GM19043 (cell line): ENCODE data around the gene NUDT22.
A peak's percentile ranks its signal among the peaks of the same experiment; 100 is the strongest.

Source experiments
- ATAC-seq: cut with Tn5 transposase; IDR thresholded peaks from one replicate; pipeline ENCODE4 v1.9.1; 2021; ENCODE audit warnings: low read depth; ENCODE audit not compliant: unreplicated experiment

The NUDT22 gene, protein sequence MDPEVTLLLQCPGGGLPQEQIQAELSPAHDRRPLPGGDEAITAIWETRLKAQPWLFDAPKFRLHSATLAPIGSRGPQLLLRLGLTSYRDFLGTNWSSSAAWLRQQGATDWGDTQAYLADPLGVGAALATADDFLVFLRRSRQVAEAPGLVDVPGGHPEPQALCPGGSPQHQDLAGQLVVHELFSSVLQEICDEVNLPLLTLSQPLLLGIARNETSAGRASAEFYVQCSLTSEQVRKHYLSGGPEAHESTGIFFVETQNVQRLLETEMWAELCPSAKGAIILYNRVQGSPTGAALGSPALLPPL

DNA sequence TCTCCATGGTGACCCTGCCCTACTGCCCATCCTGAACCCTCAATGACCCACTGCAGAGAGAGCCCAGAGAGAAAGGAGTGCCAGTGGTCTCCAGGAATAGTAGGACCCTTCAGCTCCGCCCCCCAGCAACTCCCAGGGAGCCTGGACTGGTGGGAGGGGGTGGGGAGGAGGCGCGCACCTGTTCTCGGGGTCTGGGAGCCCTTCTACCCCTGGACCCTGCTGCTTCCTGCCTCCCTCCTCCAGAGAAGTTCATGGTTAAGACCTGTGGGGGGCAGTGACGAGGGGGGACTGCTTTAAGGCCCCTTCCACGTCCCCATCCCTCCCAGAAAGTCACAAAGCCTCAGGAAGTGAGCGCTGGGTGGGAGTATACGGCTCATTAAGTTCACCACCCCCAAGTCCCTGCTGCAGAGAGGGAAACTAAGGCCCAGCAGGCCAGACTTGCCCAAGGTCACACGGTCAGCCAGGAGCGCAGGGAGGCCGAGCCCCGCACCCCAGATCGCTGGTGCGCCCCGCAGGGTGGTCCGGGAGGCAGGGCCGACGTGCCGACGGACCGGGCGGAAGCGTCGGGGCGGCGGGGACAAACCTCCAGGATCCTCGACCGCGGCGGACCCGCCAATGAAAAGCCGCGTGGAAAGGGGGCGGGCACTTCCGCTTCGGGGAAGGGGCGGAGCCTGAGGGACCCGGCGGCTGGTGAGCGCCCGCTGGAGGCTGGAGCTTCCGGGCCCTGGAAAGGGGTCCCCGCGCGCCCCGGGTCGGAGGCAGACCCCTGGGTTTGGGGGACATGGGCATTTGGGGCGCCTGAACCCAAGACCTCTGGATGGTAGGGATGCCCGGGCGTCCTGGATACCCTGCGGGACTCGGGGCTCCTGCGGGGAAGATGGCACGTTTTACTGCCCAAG, at the start of gene NUDT22, which contains the start of gene TRPT1:
Gene NUDT22, plus strand, starts transcription at position 667 of the 899 bp plus-strand sequence. CDS start 379 bp downstream, outside the sequence.
Gene TRPT1, minus strand, starts transcription at position 579 of the 899 bp plus-strand sequence. Its CDS starts 326 bp downstream, at position 253.
- peak; percentile 39 for ATAC-seq

DNA sequence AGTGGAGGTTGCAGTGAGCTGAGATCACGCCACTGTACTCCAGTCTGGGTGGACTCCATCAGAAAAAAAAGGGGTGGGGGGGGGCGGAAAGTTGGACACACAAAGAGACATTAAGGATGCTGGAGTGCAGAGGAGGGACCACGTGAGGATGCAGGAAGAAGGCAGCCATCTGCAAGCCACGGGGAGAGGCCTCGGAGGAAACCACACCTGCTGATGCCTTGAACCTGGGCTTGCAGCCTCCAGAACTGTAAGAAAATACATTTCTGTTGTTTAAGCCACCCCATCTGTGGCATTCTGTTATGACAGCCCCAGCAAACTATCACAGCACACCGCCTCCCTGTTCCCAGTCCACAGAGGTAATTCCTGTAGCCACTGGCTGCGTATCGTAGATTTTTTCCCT, 49.3 kb upstream of the NUDT22 start:
- ATAC-seq, result no peak

DNA sequence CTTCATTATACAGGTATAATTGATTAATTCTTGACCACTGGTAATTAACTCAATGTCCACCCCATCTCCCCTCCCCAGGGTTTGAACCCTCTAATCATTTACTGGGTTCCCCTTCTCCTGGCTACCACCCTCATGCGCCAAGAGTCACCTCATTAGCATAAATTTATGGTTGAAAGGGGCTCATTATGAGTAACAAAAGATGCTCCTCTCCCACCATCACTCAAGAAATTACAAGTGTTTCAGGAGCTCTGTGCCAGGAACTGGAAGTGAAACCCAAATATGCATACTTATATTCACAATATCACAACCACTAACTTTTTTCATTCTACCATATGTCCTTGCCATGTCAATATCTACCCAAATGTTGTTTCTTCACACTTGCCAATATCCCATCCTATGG, 47.9 kb upstream of the NUDT22 start:
- ATAC-seq, result no peak

DNA sequence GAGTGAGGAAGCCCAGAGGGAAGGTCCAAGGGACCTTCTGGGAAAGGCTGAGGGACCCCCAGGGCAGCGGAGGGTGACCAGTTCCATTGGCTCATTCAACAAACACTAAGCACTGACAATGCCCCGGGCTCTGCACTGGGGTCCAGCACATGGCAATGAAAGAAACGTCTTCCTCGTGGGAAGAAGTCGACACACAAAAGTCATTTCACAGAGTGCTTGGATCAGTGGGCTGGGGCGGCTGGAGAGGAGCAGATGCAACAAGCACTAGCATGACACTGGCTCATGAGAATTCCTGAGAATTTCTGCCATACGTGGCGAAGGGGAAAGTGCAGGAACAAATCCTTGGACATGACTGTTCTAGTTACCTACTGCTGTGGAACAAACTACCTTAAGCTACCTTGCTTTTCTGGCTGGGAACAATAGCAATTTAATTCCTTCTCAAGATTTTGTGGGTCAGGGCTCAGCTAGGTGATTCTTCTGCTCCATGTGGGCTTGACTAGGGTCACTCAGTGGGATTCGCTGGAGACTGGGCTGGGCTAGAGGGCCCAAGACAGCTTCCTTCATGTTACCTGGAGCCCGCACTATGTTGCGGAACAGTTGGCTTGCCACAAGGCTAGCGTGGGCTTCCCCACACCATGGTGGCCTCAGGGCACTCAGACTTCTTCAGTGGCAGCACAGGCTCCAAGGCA, 47.0 kb upstream of the NUDT22 start:
- ATAC-seq, result no peak

DNA sequence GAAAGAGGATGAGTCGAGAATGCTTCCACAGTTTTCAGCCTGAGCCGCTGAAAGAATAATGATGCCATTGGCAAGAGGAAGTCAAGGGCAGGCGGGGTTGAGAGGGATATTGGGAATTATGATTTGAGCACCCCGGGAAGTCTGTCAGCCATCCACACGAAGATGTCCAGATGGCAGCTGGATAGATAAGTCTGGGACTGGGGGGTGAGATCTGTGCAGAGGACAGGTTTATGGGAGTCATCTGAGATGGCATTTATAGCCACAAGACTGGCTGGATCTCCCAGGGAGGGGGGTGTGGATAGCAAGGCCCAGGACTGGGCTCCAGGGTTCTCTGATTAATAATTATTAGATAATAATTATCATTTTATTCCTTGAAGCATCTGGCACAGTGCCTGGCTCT, 45.2 kb upstream of the NUDT22 start:
- ATAC-seq, result no peak

DNA sequence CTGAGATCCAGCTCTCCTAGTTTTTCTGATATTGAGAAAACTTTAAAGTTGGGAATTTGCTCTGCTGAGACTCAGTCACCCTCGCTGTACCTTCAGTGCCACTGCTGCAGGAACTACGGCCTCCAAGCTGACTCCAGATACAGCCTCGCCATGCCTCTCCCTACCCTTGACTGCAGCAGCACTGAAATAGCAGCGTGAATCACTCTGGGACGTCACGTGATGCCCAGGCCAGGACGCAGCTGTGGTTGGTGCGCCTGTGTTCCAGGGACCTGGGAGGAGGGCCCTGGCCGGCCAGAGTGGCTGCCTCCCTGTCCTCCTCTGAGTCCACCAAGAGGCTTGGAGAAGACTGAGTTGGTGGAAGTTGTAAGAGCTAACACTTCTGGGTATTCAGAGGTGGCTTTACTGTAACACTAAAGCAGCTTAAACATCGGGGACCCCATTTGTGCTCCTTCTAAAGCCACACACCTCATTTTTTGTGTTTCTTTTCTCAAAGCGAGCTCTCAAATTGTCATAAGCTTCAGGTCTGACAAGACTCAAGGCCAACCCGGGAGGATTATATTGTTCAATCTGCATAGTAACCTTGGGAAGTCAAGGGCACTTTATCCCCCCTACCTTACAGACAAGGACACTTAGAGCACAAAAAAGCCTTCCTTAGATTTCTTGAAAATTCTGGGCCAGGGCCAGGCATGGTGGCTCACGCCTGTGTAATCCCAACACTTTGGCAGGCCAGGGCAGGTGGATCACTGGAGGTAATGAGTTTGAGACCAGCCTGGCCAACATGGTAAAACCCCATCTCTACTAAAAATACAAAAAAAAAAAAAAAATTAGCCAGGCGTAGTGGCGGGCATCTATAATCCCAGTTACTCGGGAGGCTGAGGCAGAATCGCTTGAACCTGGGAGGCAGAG, 44.3 kb upstream of the NUDT22 start:
- no peak for ATAC-seq

DNA sequence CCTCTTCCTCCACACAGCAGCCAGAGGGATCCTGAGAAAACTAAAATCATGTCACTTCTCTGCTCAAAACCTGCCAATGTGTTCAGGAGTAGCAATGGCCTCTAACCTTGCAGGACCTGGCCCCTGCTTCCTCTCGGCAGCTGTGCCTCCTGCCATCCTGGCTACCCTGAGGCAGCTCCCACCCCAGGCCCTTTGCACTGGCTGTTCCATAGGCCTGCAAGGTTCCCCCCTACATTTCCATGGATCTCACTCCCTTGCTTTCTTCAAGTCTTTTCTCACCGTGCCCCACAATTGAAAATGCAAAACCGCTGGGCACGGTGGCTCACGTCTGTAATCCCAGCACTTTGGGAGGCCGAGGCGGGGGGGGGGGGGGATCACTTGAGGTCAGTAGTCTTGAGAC, 42.2 kb upstream of the NUDT22 start:
- no peak for ATAC-seq

DNA sequence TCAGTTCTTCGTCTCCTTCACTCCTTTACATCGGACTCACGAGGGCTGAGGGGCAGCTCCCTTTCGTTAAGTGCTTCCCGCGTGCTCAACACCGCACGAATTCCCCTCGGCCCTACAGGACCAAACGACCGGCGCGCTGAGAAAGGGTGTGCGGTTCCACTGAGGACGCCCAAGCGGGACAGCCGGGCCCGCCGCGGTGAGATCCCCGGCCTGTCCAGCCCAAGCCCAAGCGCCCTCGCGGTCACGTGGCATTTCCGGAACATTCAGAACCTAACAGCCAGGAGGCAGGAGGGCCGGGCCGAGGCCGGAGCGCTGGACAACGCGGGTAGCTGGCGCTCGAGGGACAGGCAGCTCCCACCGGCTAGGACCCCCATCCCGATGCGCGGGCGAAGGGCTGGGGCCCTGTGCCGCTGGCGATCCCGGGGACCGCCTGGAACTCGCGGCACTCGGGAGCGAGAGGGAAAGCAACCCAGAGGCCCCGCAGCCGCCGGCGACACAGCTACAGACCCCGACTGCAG, 40.8 kb upstream of the NUDT22 start:
- peak; percentile 2 for ATAC-seq

DNA sequence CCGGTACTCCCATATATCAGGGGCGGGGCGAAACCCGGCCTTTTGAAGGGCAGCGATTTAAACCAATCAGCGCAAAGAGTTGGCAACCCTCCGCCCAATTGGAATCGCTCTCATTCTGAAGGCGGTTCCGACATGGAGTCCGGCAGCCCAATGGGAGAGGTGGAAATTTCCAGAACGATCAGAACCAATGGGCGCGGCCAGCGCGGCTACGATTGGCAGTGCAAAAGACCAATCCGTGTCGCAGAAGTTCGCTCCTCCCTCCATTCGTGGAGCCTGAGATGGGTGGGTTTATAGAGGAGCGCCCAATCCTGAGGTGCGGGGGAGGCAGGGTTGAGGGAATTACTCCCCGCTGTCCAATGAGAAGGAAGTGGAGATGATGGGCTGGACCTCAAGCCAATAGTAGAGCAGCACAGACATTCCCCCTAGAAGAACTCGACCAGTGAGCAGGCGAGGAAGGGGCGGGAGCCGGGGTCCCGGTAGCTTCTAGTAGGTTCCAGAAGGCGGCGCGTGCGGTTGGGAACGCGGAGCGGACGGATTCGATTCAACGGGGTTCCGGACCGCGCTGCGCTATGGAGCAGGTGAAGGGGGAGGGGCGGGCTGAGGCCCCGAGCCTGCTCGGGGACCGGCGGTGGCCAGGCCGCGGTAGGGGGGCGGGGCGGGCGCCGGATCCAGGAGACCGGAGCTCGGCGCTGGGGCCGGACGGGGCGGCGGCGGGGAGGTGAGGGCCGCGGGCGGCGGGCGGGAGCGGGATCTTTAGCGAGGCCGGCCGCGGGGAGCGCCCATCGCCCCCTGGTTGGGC, 40.2 kb upstream of the NUDT22 start, which contains the start of gene STIP1:
Gene STIP1, plus strand, starts transcription at position 479 of the 799 bp plus-strand sequence. Its CDS starts 91 bp downstream, at position 570.
- ATAC-seq, result peak; percentile 86

DNA sequence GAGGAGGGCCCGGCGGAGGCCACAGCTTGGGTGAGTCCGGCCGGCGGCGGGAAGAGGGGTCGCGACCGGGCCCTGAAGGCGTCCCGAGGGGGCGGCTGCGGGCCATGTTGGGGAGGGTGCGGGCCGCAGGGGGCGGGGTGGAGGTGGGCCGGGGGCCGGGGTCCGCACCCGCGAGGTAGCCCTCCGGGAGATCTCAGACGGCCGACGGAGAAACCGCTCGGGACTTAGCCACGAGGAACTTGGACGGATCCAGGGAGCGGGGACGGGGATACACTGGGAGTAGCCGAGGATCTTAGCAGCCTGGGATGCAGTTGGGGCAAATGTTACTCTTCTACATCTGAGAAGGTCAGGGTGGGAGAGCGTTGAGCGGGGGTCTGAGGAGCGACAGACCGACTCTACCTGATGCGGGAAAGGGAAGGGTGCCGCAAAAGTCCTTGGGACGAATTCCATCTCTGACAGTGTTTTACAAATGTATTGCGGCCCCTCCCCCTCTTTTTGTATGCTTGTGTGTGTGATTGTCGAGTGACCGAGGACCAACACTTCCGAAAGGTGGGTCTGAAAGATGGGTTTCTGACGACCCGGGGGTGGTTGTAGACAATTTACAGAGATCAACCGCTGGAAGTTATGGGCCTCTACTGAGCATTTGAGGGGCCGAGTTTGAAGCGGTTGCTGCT, 39.4 kb upstream of the NUDT22 start:
- no peak for ATAC-seq

DNA sequence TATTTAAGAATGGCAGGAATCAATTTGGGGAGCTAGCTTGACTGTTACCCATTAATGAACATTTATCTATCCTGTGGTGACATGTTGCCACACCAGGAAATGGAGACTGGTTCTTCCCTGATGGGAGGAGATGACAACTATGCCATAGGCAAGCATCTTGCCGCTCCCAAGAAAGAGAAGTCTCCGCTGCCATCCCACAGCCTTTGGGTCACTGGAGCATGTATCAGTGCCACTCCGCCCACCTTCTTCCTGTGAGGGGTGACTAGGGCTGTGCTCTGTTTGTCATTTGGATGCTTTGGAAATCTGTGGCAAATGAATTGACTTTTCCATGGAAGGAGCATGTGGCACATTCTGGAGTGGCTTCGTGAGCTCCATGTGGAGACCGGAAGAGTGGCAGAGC, 33.6 kb upstream of the NUDT22 start:
- ATAC-seq, result no peak

DNA sequence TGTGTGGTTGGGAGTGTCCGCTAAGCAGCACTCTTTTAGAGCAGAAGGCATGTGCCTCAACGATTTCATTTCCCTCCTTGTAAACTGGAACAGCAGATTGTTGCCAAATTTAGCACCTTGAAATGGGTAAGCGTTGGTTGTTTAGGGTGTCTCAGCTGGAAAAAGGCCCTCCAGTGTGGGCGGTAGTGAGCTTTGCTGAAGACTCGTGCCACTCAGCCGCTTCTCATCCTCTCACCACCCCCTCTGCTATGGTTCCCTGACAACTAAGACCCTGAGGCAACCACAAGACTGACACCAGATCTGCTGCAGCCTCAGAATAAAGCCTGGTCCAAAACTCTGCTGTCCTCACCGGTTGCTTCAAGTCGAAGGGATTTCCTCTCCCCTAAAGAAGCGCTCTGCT, 29.4 kb upstream of the NUDT22 start:
- no peak for ATAC-seq

DNA sequence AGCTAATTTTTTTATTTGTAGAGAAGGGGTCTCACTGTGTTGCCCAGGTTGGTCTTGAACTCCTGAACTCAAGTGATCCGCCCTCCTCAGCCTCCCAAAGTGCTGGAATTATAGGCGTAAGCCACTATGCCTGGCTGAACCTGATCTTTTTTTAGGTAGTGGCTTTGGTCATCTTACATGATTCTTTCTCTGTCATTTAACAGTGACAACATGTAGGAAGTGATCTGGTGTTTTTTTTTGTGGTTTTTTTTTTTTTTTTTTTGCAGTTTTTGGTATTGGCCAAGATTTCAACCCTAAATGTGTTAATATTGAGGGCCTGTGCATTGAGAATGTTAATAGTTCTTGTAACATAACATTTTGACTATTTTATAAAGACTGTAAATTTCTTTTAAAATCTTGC, 27.6 kb upstream of the NUDT22 start:
- ATAC-seq, result no peak

DNA sequence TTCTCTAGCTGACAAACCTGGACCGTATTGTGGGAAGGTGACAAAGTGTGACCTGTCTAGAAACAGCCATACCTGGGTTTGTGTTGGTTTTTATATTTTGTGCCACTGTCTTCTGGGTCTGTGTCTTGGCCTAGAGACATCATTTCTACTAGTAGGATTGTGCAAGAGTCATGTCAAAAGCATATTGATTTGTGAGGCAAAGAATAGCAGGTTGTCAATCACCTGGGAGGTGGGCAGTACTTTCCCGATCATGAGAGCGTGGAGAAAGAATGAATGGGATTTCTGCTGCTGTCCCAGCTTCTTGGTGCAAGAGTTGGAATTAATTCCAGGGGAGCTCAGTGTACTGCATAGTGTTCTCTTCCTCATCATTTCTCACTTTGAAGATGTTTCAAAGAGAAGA, 24.5 kb upstream of the NUDT22 start:
- no peak for ATAC-seq

DNA sequence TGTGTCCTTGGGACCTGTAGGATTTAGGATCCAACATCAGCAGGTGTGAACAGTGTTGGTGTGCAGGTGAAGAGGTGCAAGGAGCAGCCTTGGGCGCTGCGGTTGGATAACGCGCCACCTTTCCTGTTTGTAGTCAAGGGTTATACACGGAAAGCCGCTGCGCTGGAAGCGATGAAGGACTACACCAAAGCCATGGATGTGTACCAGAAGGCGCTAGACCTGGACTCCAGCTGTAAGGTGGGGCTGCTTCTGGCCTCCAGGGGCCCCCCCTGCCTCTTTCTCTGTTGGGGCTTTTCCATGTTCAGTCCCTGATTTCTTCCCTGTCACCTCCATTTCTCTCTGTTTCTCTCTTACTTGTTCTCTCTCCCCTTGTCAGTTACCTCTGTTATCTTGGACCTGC, 23.1 kb upstream of the NUDT22 start:
- no peak for ATAC-seq

DNA sequence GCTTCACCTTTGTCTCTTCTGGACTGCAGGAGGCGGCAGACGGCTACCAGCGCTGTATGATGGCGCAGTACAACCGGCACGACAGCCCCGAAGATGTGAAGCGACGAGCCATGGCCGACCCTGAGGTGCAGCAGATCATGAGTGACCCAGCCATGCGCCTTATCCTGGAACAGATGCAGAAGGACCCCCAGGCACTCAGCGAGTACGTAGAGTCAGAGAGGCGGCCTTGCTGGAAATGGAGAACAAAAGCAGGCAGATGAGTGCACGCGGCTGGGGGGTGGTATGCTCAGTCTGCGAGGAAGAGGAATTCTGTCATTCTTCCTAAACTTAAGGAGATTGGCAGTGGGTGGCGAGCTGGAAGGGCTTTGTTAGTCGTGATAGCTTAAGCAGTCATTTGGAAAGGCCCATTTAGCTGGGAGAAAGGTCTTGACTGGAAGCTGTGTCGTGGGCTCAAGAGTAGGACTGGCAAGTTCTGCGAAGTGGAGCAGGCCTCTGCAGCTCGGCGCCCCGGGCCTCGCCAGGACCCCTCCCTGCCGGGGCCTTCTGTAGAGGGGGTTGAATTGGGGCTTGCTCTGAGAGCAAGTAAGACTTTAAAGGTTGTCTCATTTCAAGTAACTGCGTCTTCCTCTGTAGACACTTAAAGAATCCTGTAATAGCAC, 22.5 kb upstream of the NUDT22 start:
- no peak for ATAC-seq

DNA sequence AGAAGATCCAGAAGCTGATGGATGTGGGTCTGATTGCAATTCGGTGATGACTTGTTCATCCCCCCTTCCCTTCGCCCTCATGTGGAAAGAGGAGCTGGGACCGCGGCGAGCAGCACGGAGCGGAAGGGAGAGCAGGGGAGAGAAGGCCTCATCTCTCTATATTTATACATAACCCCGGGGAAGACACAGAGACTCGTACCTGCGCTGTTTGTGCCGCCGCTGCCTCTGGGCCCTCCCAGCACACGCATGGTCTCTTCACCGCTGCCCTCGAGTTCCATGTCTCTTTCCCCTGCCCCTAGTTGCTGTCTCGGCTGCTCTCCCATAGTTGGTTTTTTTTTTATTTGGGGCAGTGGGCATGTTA, 22.0 kb upstream of the NUDT22 start:
- no peak for ATAC-seq

DNA sequence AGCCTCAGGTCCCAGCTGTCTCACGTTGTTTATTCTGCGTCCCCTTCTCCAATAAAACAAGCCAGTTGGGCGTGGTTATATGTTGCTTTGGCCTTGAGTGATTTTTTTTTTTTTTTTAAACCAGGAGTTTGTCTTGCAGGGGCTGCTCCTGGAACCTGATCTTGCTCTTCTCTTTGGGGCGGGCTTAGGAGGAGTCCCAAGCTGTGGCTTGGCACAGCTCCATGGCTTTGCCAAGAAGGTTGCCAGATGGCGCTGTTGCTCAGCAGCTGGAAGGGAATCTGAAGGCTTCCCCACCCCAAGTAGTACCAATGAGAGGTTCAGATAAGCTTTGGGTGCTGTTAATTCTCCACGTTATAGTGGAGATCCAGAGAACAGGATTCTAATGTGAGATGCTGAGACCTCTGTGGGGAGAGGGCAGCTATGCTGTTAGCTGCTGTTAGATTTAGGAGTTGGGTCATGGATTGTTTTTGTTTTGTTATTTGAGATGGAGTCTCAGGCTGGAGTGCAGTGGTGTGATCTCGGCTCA, 21.5 kb upstream of the NUDT22 start:
- no peak for ATAC-seq
